Skin epidermis (tissue), 12 donors: ENCODE measurements around the gene AKAP7.
"Not testable (repeated sequence)": the region's sequence is repeated elsewhere in the genome, so short reads cannot be mapped to it uniquely, and the experiment has no call there.

Experiments used
- H3K27ac ChIP-seq, 21 experiments: fragments of 200-600 bp; sonication (generic) in 11 of 21; one replicate each; pipeline ENCODE4 v1.5.0; 2020; ENCODE audit warnings: mild to moderate bottlenecking in 3 of 21, inconsistent platforms in 2 of 21, moderate library complexity in 2 of 21
- H3K4me3 ChIP-seq, 7 experiments: fragments of 200-600 bp; sonication (generic) in 2 of 7; one replicate each; pipeline ENCODE4 v1.5.0; 2020; ENCODE audit warnings: inconsistent platforms in 2 of 7, mild to moderate bottlenecking in 2 of 7, moderate library complexity in 1 of 7

AKAP7 gene

GRCh38 chr6:131281471-131282270 is 146.4 kb downstream of the AKAP7 start:
- Histone ChIP-seq H3K4me3 (no peak overlapping the region), H3K27ac (peak overlapping the region in 10 of 21 experiments; percentile 7 to 73 (median 53))

- H3K27ac ChIP-seq, result peak overlapping the region in 3 of 21 experiments; percentile 49 to 73 (median 57)
- H3K4me3 ChIP-seq, result no peak overlapping the region
Observed at GRCh38 chr6:131282365-131282764, 147.1 kb downstream of the AKAP7 start.

GRCh38 chr6:131283466-131284175 is 148.4 kb downstream of the AKAP7 start:
- no peak overlapping the region for H3K27ac ChIP-seq

DNA sequence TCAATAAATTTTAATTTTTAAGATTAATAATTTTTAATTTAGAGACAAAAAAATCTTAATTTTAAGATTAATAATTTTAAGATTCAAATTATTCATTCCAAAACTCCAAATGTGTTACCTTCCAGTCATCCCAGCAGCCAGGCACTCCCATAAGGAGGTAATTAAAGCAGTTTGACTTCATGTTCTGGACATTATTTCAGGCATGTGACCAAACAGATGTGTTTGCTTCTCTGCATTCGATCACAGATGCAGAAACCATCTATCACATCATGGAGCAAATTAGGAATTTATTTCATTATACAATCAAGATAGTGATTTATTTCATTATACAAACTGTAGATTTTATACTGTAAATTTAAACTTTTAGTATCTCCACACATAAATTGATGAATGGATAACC is 150.3 kb downstream of the AKAP7 start:
- Histone ChIP-seq H3K4me3 (no peak overlapping the region), H3K27ac (no peak overlapping the region)

More at GRCh38 chr6:131283466-131284175, 148.4 kb downstream of the AKAP7 start:
- no peak overlapping the region for H3K4me3 ChIP-seq

- Histone ChIP-seq H3K4me3 (no peak overlapping the region), H3K27ac (no peak overlapping the region)
Observed at GRCh38 chr6:131286469-131287040, 151.3 kb downstream of the AKAP7 start.

DNA sequence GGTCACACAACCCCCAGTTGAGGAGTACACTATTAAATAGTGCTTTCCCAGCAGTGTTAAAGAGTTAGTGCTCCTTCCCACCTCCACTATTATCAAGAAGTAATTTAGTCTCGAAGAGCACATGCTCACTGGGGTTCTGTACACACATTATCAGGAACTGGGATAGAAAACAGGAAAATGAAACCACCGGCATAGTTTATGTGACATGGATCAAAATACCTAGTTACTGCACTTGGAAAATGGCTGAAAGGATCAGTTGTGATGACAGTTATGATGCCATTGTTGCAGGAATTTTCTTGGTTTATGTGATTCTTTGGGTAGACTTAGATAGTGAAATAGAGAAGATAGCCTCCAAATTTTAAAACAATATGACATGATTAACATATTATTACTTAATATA is 152.9 kb downstream of the AKAP7 start:
- no peak overlapping the region for H3K27ac ChIP-seq
- H3K4me3 ChIP-seq, result no peak overlapping the region

GRCh38 chr6:131290955-131291354 is 155.7 kb downstream of the AKAP7 start:
- Histone ChIP-seq H3K4me3 (no peak overlapping the region), H3K27ac (no peak overlapping the region)

DNA sequence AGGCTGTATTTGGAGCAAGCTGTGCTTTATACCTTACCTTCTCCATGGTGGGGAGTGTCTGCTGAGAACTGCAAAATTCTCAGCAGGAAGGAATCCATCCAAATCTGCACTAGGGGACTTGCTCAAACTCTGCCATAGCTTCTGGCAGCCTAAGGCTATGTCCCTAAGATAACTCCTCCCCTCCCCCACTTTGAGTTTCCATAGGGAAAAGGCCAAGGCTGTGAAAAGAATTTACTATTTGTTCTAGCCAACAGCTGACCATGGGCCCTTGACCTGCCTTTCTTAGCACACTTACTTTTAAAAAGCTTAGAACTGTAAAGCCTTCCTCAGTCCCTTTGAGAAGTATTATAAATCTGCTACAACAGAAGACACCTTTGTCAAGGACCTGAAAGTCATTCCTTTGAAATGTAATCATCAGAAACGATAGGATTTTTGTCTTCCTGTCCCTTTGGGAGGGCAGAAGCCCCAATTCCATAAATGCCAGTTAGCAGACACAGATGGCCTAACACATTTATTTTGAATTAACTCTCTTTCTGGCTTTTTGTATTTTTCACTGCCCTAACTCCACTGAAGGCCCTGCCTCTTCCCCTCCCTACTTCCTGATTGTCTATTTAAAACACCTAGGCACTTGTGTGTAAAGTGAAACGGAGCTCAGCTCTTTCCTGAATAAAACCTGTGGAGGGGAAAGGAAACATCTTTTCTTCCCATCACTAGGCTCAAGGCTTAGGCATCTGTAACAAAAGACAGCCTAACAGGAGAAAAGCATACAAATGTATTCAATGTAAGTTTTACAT is 157.1 kb downstream of the AKAP7 start:
- H3K27ac ChIP-seq, result no peak overlapping the region
- H3K4me3 ChIP-seq, result no peak overlapping the region

- H3K4me3 ChIP-seq, result no peak overlapping the region
- no peak overlapping the region for H3K27ac ChIP-seq
Observed at GRCh38 chr6:131293472-131293911, 158.2 kb downstream of the AKAP7 start.

DNA sequence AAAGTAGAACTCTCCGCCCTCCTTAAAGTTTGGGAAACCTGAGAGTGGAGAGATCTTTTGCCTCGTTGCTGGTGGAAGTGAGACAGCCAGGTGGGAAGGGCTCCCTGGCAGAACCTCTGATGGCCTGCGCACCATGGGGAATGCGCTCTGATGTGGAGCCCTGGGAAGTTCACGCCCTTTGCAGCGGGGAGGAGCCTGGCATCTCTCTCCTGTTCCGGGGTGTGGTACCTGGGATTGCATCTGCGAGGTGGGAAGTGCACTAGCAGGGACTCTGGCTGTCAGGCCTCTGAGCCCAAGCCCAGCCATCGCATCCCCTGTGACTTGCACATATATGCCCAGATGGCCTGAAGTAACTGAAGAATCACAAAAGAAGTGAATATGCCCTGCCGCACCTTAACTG is 159.8 kb downstream of the AKAP7 start:
- Histone ChIP-seq H3K27ac (no peak overlapping the region), H3K4me3 (no peak overlapping the region)

DNA sequence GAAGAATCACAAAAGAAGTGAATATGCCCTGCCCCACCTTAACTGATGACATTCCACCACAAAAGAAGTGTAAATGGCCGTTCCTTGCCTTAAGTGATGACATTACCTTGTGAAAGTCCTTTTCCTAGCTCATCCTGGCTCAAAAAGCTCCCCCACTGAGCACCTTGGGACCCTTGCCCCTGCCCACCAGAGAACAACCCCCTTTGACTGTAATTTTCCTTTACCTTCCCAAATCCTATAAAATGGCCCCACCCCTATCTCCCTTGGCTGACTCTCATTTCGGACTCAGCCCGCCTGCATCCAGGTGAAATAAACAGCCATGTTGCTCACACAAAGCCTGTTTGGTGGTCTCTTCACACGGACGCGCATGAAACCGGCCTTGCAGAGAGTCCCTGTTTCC is 165.6 kb downstream of the AKAP7 start:
- not testable (repeated sequence) for H3K27ac ChIP-seq, H3K4me3 ChIP-seq

DNA sequence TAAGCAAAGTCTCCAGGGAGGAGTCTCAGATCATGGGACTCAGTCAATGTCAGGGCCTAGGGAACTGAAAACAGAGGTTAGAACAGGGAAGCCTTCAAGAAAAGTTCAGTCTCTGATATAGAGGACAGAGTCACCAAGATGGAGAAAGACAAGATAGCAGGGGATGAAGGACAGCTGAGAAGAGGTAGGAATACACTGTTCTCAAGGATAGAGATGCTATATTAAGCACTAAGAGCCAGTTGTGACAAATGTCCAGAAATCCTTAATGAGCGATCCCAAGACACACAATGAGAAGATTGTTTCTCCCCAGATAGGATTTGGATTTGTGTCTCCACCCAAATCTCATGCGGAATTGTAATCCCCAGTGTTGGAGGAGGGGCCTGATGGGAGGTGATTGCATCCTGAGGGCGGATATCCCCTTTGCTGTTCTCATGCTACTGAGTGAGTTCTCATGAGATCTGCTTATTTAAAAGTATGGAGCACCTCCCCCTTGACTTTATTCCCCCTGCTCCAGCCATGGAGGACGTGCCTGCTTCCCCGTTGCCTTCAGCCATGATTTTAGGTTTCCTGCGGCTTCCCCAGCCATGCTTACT is 168.2 kb downstream of the AKAP7 start:
- no peak overlapping the region for H3K27ac ChIP-seq
- H3K4me3 ChIP-seq, result no peak overlapping the region

DNA sequence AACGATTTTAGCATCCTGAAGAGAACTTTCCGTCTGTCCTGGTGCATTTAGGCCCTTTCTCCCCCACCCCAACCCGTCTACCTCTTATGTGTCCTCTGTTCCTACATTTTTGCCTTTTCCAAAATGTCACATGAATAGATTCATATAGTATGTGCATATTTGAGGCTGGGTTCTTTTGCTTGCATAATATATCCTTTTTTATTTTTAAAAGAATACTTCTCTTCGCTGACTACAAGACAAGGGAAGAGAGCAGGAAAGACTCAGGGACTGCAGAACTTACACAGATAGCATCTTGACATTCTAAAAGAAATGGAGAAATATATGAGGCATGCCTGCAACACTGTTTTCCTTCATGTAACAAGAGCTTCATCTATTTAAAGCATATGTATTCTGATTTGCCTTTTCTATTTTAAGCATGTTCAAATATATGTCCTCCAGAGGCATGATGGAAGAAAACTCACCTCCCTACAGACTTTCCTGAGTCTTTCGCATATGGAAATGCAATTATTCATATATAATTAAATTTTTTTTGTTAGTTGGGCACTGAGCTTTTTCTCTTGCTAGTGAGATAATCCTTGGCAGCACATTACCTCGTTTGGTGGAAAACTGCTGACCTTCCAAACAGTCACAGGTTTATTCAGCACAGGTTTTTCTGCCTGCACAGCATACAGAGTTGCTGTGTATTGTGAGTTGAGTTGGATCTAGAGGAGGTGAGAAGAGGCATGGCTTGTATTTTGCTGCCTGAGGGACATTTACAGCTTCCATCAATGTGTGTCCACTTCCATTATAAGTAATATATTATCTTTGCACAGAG is 170.0 kb downstream of the AKAP7 start:
- H3K27ac ChIP-seq, result no peak overlapping the region

GRCh38 chr6:131309437-131309836 is 174.2 kb downstream of the AKAP7 start:
- no peak overlapping the region for H3K27ac ChIP-seq
- no peak overlapping the region for H3K4me3 ChIP-seq

More for the DNA sequence above, 170.0 kb downstream of the AKAP7 start:
- no peak overlapping the region for H3K4me3 ChIP-seq

DNA sequence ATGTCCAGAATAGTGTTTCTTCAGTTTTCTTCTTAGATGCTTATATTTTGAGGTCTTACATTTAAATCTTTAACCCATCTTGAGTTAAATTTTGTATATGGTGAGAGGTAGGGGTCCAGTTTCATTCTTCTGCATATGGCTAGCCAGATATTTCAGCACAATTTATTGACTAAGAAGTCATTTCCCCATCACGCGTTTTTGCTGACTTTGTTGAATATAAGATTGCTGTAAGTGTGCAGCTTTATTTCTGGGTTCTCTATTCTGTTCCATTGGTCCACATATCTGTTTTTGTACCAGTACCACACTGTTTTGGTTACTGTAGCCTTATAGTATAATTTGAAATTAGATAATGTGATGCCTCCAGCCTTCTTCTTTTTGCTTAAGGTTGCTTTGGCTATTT is 179.6 kb downstream of the AKAP7 start:
- Histone ChIP-seq H3K4me3 (no peak overlapping the region), H3K27ac (no peak overlapping the region)

GRCh38 chr6:131316654-131317053 is 181.4 kb downstream of the AKAP7 start:
- Histone ChIP-seq H3K27ac (no peak overlapping the region), H3K4me3 (no peak overlapping the region)

GRCh38 chr6:131317516-131317915 is 182.2 kb downstream of the AKAP7 start:
- Histone ChIP-seq H3K27ac (peak overlapping the region in 1 of 21 experiments; percentile 73), H3K4me3 (no peak overlapping the region)

- H3K27ac ChIP-seq, result no peak overlapping the region
Observed at GRCh38 chr6:131321589-131321988, 186.3 kb downstream of the AKAP7 start.

GRCh38 chr6:131322125-131322524 is 186.9 kb downstream of the AKAP7 start:
- Histone ChIP-seq H3K4me3 (no peak overlapping the region), H3K27ac (no peak overlapping the region)

More at GRCh38 chr6:131321589-131321988, 186.3 kb downstream of the AKAP7 start:
- H3K4me3 ChIP-seq, result no peak overlapping the region
